Prostate gland (tissue), 2 donors: ENCODE measurements around the gene HCFC1. TPM values are rescaled to one million over a fixed set of nuclear protein-coding genes. Genes with fewer than 3 reads are reported as not detected.

Source experiments
- DNase-seq: peaks from one replicate; pipeline ENCODE4 v3.0.0-alpha.2; 2019; ENCODE audit warnings: low spot score
- H3K27ac ChIP-seq, 2 donors: fragments of 200-600 bp; sonication (generic); 2 replicates each; pipeline ENCODE4 v1.5.1; 2017 to 2019
- H3K27me3 ChIP-seq: fragments of 200-600 bp; sonication (generic); replicated peaks from 2 replicates; pipeline ENCODE4 v1.5.1; 2019; ENCODE audit not compliant: insufficient read depth
- H3K36me3 ChIP-seq, 2 donors: fragments of 200-600 bp; sonication (generic); 1 replicate in 1 of 2; 2 replicates in 1 of 2; pipeline versions ENCODE4 v1.5.1 to v1.8.1; 2017 to 2019
- H3K4me1 ChIP-seq: fragments of 200-600 bp; sonication (generic); replicated peaks from 2 replicates; pipeline ENCODE4 v1.5.1; 2019
- H3K4me3 ChIP-seq, 2 donors: fragments of 200-600 bp; sonication (generic); 2 replicates each; pipeline ENCODE4 v1.5.1; 2017 to 2019
- H3K9me3 ChIP-seq: fragments of 200-600 bp; sonication (generic); 2 replicates; pipeline ENCODE4 v1.5.1; 2017
- POLR2A ChIP-seq: fragments of 450-650 bp; IDR thresholded peaks from one replicate; pipeline ENCODE4 v1.6.1; 2016; ENCODE audit warnings: antibody characterized with exemption, mild to moderate bottlenecking
- POLR2AphosphoS5 ChIP-seq: sonication (generic); formaldehyde crosslinking; IDR thresholded peaks from one replicate; pipeline ENCODE4 v1.6.1; 2017; ENCODE audit warnings: antibody characterized with exemption
- WGBS: methylation state at CpG from one replicate; pipeline ENCODE4 v1.1.5; 2018; 5-methylcytosine and 5-hydroxymethylcytosine counted together
- intact Hi-C: fragments of 100-400 bp; cut with DNase I; formaldehyde crosslinking; loops from one replicate; pipeline ENCODE4 v1.14.2; 2022
- total RNA-seq, 2 donors: library from RNA; depleted of rRNA; stranded (reverse); fragments of >200 nt; gene quantifications; one replicate each; pipeline ENCODE4 v1.1.0, GENCODE V29; 2016
- TF ChIP-seq, protein P1 (sequence below), 4 experiments: fragments of 200-600 bp in 2 of 4; fragments of 450-650 bp in 2 of 4; sonication (generic) in 2 of 4; IDR thresholded peaks; 1 replicate in 3 of 4; 2 replicates in 1 of 4; pipeline ENCODE4 v1.5.1; 2016 to 2019; ENCODE audit warnings: antibody characterized with exemption in 4 of 4, mild to moderate bottlenecking in 2 of 4, moderate library complexity in 2 of 4

The HCFC1 gene
- total RNA-seq, 2 donors from 2014 or later: 67.7 to 115 TPM

GRCh38 chrX:153965406-153965805, 6.2 kb downstream of the HCFC1 start:
- intact Hi-C loops: no loop called here
- Histone ChIP-seq H3K27me3 (no peaks in the 10 kb centered on the region), H3K27ac (no peak overlapping the region), H3K36me3 (no peaks in the 10 kb centered on the region), H3K4me1 (no peaks in the 10 kb centered on the region), H3K9me3 (no peaks in the 10 kb centered on the region), H3K4me3 (no peak overlapping the region)
- no peak for DNase-seq
- 100% methylated on average over 1 of the region's 5 CpGs for WGBS
- TF ChIP-seq POLR2A (no peak), POLR2AphosphoS5 (no peak)
- TF ChIP-seq, protein P1, sequence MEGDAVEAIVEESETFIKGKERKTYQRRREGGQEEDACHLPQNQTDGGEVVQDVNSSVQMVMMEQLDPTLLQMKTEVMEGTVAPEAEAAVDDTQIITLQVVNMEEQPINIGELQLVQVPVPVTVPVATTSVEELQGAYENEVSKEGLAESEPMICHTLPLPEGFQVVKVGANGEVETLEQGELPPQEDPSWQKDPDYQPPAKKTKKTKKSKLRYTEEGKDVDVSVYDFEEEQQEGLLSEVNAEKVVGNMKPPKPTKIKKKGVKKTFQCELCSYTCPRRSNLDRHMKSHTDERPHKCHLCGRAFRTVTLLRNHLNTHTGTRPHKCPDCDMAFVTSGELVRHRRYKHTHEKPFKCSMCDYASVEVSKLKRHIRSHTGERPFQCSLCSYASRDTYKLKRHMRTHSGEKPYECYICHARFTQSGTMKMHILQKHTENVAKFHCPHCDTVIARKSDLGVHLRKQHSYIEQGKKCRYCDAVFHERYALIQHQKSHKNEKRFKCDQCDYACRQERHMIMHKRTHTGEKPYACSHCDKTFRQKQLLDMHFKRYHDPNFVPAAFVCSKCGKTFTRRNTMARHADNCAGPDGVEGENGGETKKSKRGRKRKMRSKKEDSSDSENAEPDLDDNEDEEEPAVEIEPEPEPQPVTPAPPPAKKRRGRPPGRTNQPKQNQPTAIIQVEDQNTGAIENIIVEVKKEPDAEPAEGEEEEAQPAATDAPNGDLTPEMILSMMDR (IDR thresholded peaks at IDR 0.05): no peak

- no peaks in the 10 kb centered on the region for H3K9me3 ChIP-seq
- DNase-seq: no peak
- no peaks in the 10 kb centered on the region for H3K4me1 ChIP-seq
- no peak overlapping the region for H3K4me3 ChIP-seq
- no peaks in the 10 kb centered on the region for H3K36me3 ChIP-seq
- intact Hi-C loops: no loop called here
- 88% methylated on average over 11 of the region's 14 CpGs for WGBS
- no peak overlapping the region for H3K27ac ChIP-seq
- no peaks in the 10 kb centered on the region for H3K27me3 ChIP-seq
- TF ChIP-seq POLR2AphosphoS5 (no peak), POLR2A (no peak)
- TF ChIP-seq, protein P1 (IDR thresholded peaks at IDR 0.05): no peak
Observed at GRCh38 chrX:153964105-153964504, 7.5 kb downstream of the HCFC1 start.

DNA sequence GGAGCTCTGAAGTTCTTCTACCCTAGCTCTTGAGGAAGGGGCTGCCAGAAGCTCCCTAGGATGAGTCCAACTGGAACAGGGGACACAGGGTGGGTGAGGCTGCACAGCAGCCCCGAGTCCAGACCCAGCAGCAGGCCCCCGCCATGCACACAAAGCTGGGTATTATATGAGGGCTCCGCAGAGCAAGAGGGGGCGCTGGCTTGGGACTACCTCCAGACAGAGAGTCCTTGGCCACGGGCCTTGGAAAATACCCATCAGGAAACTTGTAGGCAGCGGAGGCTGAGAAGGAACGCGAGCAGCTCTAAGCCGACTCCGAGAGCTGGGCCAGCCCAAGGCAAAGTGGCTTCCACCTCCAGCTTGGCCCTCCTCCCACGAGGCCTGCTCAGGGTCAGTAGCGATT, 8.1 kb downstream of the HCFC1 start:
- no peak overlapping the region for H3K27ac ChIP-seq
- no peaks in the 10 kb centered on the region for H3K4me1 ChIP-seq
- H3K36me3 ChIP-seq: no peaks in the 10 kb centered on the region
- 93% methylated on average over 9 of the region's 12 CpGs for WGBS
- H3K4me3 ChIP-seq: no peak overlapping the region
- H3K27me3 ChIP-seq: no peaks in the 10 kb centered on the region
- intact Hi-C loops: no loop called here
- no peak for DNase-seq
- TF ChIP-seq POLR2A (no peak), POLR2AphosphoS5 (no peak)
- TF ChIP-seq, protein P1 (IDR thresholded peaks at IDR 0.05): no peak
- H3K9me3 ChIP-seq: no peaks in the 10 kb centered on the region

DNA sequence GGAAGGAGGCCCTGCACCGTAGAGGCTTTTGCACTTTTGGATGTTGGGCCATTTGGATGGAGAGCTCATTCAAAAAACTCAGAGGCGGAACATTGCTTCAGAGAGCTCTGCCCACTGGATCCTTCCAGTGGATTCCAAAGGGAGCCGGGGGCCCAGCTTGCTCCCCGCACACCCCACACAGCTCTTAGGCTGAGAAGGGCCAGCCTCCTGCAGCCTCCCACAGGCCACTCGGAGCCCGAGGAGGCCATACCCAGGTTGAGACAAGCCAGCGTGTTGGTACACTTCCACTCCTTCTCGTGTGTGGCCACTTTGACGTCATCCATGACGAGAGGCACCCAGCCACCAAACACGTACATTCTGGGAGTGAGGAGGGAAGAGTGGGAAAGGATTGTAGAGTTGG, 10.3 kb downstream of the HCFC1 start:
- Histone ChIP-seq H3K9me3 (no peaks in the 10 kb centered on the region), H3K36me3 (no peaks in the 10 kb centered on the region), H3K27me3 (no peaks in the 10 kb centered on the region), H3K4me3 (no peak overlapping the region), H3K27ac (no peak overlapping the region), H3K4me1 (no peaks in the 10 kb centered on the region)
- 78% methylated on average over 6 of the region's 11 CpGs for WGBS
- intact Hi-C loops: no loop called here
- DNase-seq: no peak
- TF ChIP-seq, protein P1 (IDR thresholded peaks at IDR 0.05): no peak
- no peak for TF ChIP-seq POLR2A
- TF ChIP-seq POLR2AphosphoS5: no peak

DNA sequence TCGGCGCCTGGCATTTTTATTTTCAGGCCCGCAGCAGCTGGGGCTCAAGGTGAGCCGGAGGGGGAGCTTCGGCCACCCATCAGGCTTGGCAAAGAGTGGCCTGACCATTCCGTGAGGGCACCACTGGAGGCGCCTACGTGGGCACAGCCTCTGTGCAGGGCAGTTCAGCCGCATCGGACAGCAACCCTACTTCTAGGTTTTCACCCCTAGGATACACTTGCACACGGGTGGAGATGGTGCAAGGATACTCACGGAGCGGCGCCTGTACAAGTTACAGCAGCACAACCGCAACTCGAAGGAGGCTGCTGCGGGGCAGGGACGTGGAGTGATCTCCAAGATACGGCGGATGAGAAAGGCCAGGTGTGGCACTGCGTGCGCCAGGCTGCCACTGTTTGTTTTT, 10.8 kb downstream of the HCFC1 start:
- intact Hi-C loops: no loop called here
- TF ChIP-seq, protein P1 (IDR thresholded peaks at IDR 0.05): no peak
- TF ChIP-seq POLR2AphosphoS5 (no peak), POLR2A (no peak)
- 80% methylated on average over 15 of the region's 22 CpGs for WGBS
- H3K27me3 ChIP-seq: no peaks in the 10 kb centered on the region
- no peak for DNase-seq
- no peaks in the 10 kb centered on the region for H3K9me3 ChIP-seq
- no peaks in the 10 kb centered on the region for H3K4me1 ChIP-seq
- no peak overlapping the region for H3K4me3 ChIP-seq
- H3K27ac ChIP-seq: no peak overlapping the region
- no peaks in the 10 kb centered on the region for H3K36me3 ChIP-seq
